GM12864 (cell line): ENCODE measurements around the gene LAMA1.

Source experiments
- DNase-seq: peaks from one replicate; pipeline ENCODE4 v3.0.0-alpha.2; 2011; ENCODE audit warnings: low read depth
- H3K4me3 ChIP-seq: 2 replicates; pipeline ENCODE4 v1.5.1; 2011; ENCODE audit warnings: mild to moderate bottlenecking, low read depth, low read length, control low read depth
- TF ChIP-seq, protein P1 (sequence below): IDR thresholded peaks from 2 replicates; pipeline ENCODE4 v1.5.1; 2011; ENCODE audit warnings: low read depth, mild to moderate bottlenecking, moderate library complexity, low read length, control low read depth, inconsistent platforms; ENCODE audit errors: missing control alignments

The LAMA1 gene

DNA sequence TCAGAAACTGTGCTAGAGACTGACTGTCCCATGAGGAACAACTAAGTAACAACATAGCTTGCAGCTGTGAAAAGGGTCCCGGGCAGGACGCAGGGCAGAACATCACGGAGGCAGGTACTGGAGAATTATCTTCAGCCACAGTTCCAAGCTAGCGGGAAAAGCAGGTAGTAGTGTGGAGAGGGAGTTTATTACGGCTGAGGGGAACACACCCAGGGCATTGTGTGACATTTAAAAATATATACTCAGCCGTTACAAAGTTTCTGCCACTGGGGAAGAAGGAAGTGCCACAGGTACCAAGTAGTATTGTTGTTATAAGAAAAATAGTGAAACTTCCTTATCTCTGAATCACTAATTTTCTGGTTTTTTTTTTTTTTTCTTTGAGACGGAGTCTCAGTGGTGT, 179.6 kb downstream of the LAMA1 start:
- DNase-seq, result no peak
- H3K4me3 ChIP-seq, result no peak overlapping the region
- TF ChIP-seq, protein P1, sequence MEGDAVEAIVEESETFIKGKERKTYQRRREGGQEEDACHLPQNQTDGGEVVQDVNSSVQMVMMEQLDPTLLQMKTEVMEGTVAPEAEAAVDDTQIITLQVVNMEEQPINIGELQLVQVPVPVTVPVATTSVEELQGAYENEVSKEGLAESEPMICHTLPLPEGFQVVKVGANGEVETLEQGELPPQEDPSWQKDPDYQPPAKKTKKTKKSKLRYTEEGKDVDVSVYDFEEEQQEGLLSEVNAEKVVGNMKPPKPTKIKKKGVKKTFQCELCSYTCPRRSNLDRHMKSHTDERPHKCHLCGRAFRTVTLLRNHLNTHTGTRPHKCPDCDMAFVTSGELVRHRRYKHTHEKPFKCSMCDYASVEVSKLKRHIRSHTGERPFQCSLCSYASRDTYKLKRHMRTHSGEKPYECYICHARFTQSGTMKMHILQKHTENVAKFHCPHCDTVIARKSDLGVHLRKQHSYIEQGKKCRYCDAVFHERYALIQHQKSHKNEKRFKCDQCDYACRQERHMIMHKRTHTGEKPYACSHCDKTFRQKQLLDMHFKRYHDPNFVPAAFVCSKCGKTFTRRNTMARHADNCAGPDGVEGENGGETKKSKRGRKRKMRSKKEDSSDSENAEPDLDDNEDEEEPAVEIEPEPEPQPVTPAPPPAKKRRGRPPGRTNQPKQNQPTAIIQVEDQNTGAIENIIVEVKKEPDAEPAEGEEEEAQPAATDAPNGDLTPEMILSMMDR, result no peak

DNA sequence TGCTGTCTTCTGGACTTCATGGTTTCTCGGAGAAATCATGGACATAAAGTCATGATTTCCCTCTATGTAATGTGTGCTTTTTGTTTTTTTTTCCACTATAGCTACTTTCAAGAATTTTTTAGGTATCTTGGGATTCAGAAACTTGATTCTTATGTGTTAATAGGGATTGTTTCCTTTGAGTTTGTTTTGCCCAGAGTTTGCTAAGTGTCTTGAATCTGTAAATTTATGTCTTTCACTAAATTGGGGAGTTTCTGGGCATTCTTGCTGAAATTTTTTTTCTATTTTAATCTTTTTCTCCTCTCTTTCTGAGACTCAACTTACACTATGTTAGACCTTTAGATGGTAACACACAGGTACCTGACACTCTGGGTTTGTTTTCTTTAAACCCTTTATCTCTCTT, 182.7 kb downstream of the LAMA1 start:
- DNase-seq, result no peak
- H3K4me3 ChIP-seq, result no peak overlapping the region
- TF ChIP-seq, protein P1, result no peak

DNA sequence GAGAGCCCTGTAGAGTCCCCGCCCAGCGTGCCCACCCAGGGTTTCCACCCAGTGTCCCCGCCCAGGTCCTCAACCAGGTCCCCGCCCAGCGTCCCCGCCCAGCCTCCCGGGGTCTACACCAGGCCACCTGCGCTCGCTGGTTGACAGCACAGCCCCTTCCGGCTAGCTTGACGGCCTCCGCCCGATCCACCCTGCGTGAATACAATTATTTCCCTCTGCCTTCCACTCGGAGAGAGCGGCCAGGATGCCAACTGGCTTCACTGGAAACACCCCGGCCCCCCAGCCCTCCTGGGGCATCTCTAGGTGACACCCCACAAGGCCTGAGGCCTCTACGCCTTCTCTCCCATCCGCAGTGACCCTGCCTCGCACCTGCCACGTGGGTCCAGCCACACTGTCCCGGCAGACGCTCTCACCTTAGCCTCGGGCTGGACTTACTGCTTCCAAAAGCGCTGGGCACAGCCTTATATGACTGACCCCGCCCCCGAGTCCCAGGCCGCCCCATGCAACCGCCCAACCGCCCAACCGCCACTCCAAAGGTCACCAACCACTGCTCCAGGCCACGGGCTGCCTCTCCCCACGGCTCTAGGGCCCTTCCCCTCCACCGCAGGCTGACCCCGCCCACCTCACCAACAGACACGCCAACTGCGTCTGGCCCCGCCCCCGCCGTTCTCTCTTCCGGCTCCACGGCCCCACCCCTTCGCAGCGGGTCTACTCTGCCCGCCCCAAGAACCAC, 188.1 kb downstream of the LAMA1 start:
- no peak overlapping the region for H3K4me3 ChIP-seq
- TF ChIP-seq, protein P1, result no peak

DNA sequence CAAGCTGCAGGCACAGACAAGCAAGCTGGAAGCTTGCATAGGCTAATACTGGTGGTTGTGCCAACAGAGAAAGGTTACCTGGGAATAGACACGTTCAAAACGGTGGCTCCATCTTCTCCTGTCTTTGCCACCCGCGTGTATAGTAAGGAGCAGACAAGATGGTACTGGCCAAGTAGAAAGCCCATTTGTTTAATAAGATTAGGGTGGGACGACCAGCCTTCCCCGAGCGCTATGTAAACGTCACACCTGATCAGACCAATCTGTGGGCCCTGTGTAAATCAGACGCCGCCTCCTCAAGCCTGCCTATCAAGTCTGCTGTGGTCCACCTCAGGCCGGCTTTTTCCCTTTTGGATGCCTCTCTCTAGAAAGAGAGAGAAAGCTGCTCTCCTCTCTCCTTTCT, 189.2 kb downstream of the LAMA1 start:
- DNase-seq, result no peak

More for the DNA sequence above, 188.1 kb downstream of the LAMA1 start:
- no peak for DNase-seq

DNA sequence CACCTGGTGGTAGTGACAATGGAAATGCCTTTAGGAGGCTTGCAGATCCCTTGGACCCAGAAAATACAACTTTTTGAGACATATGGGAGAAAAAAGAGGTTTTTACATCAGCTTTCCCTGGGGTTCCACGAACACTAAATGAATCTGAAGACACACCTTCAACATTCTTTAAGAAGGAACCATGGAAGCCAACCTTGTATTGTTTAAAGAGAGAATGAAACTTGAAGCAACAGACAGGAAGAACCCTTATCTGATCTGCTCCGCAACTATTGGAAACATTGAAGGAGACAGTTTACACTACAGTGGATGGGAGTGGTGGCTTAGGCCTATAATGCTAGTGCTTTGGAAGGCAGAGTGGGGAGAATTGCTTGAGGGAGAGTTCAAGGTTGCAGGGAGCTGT, 190.4 kb downstream of the LAMA1 start:
- TF ChIP-seq, protein P1, result no peak
- H3K4me3 ChIP-seq, result no peak overlapping the region
- DNase-seq, result no peak

More for the DNA sequence above, 189.2 kb downstream of the LAMA1 start:
- no peak overlapping the region for H3K4me3 ChIP-seq
- TF ChIP-seq, protein P1, result no peak

DNA sequence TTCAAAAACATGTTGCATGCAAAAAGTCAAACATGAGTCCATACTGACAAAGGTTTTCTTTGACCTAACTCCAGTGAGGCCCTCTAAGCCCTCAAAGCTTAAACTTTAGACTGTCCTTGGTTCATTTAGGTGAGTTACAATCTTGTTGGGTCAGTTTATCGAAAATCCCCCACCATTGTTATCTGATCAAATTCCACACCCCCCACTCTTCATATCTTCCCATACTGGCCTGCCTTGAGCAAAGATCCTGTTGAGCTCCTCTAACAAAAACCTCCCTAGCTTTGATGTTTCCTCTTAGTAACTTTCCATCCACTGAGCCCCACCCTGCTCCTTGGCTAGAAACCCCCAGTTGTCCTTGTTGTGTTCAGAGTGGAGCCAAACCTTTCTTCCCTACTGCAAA, 194.4 kb downstream of the LAMA1 start:
- TF ChIP-seq, protein P1, result no peak
- no peak overlapping the region for H3K4me3 ChIP-seq
- no peak for DNase-seq

DNA sequence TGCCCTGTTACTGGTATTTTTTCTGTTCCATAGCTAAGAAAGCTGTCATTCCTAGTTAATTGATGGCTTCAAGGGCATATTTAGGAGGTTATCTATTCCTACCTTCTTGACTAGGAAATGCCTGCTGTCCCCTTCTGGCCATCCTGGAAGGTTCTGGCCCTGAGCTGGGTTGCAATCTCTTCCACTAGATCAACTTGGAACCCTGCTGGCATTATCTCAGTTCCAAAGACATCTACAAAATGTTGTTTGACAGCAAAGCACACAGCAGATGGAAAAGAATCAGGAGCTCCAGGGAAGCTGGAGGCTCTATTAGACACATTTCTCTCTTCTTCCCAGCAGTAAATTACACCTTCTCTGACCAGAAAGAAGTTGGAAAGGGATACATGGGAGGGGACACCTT, 196.0 kb downstream of the LAMA1 start:
- TF ChIP-seq, protein P1, result no peak
- DNase-seq, result no peak
- H3K4me3 ChIP-seq, result no peak overlapping the region
